Gastrocnemius medialis (tissue), 4 donors: Measurements from ENCODE around the gene MAGI1.

Experiments
- CTCF ChIP-seq, 5 experiments: fragments of 450-650 bp in 3 of 5; fragments of 200-600 bp in 2 of 5; sonication (generic) in 2 of 5; IDR thresholded peaks in 4 of 5; conservative IDR thresholded peaks in 1 of 5; 1 replicate in 4 of 5; 2 replicates in 1 of 5; pipeline ENCODE4 v1.5.1; 2016 to 2019; ENCODE audit warnings: antibody characterized with exemption in 5 of 5, mild to moderate bottlenecking in 3 of 5, moderate library complexity in 3 of 5
- POLR2A ChIP-seq, 2 donors: fragments of 450-650 bp; IDR thresholded peaks; one replicate each; pipeline ENCODE4 v1.6.1; 2017; ENCODE audit warnings: antibody characterized with exemption in 2 of 2, mild to moderate bottlenecking in 2 of 2, moderate library complexity in 2 of 2

GRCh38 chr3:66041116-66041515, 2.4 kb upstream of the MAGI1 start:
- no peak for TF ChIP-seq CTCF (IDR thresholded peaks at IDR 0.05 in 4 of 5, conservative IDR thresholded peaks at IDR 0.05 in 1 of 5)
- no peak for TF ChIP-seq POLR2A (IDR thresholded peaks at IDR 0.05)
